NCI-H2029 treated with DMSO at 0.1 percent for 48 hours (cell line): ENCODE data around the gene TMBIM6.
A peak's percentile ranks its signal among the peaks of the same experiment; 100 is the strongest.
"Not testable (repeated sequence)": the region's sequence is repeated elsewhere in the genome, so short reads cannot be mapped to it uniquely, and the experiment has no call there.

ENCODE experiments used
- DNase-seq: peaks from one replicate; lab custom pipeline; 2025; lab: John Stamatoyannopoulos, UW

TMBIM6 gene

GRCh38 chr12:49740930-49741881 lies at the start of gene TMBIM6:
Gene TMBIM6 (plus strand): TSS chr12:49741557. CDS start chr12:49752494, 10,937 bp downstream.
- DNase-seq = peak; percentile 98

- no peak for DNase-seq
Measured at GRCh38 chr12:49692851-49693250, 48.5 kb upstream of the TMBIM6 start.

- no peak for DNase-seq
Measured at GRCh38 chr12:49693931-49694444, 47.4 kb upstream of the TMBIM6 start.

- DNase-seq = no peak
Measured at GRCh38 chr12:49696723-49697122, 44.6 kb upstream of the TMBIM6 start.

GRCh38 chr12:49697808-49698207 lies 43.5 kb upstream of the TMBIM6 start:
- DNase-seq = no peak

- DNase-seq = no peak
Measured at GRCh38 chr12:49698619-49699545, 42.5 kb upstream of the TMBIM6 start.

GRCh38 chr12:49702009-49702408 lies 39.3 kb upstream of the TMBIM6 start:
- DNase-seq = no peak

- no peak for DNase-seq
Measured at GRCh38 chr12:49702676-49703215, 38.6 kb upstream of the TMBIM6 start.

- no peak for DNase-seq
Measured at GRCh38 chr12:49703647-49704137, 37.7 kb upstream of the TMBIM6 start.

- DNase-seq = no peak
Measured at GRCh38 chr12:49705479-49706134, 35.8 kb upstream of the TMBIM6 start.

- no peak for DNase-seq
Measured at GRCh38 chr12:49706351-49707127, 34.8 kb upstream of the TMBIM6 start.

- DNase-seq = peak; percentile 49
Measured at GRCh38 chr12:49707128-49707811, 34.1 kb upstream of the TMBIM6 start, which contains the start of gene FMNL3. Gene FMNL3 (minus strand): TSS chr12:49707405. CDS start chr12:49707180, 225 bp downstream.

- DNase-seq = peak; percentile 49
Measured at GRCh38 chr12:49707812-49708147, 33.6 kb upstream of the TMBIM6 start.

- no peak for DNase-seq
Measured at GRCh38 chr12:49708851-49709250, 32.5 kb upstream of the TMBIM6 start.

- not testable (repeated sequence) for DNase-seq
Measured at GRCh38 chr12:49713952-49714351, 27.4 kb upstream of the TMBIM6 start.

GRCh38 chr12:49716553-49716952 lies 24.8 kb upstream of the TMBIM6 start:
- DNase-seq = no peak

- DNase-seq = not testable (repeated sequence)
Measured at GRCh38 chr12:49717800-49718199, 23.6 kb upstream of the TMBIM6 start.

GRCh38 chr12:49720214-49720613 lies 21.1 kb upstream of the TMBIM6 start:
- DNase-seq = no peak

- not testable (repeated sequence) for DNase-seq
Measured at GRCh38 chr12:49721355-49721754, 20.0 kb upstream of the TMBIM6 start.

GRCh38 chr12:49728446-49728845 lies 12.9 kb upstream of the TMBIM6 start:
- no peak for DNase-seq
